ENCODE data around the gene DPYD.

Gene DPYD

DNA sequence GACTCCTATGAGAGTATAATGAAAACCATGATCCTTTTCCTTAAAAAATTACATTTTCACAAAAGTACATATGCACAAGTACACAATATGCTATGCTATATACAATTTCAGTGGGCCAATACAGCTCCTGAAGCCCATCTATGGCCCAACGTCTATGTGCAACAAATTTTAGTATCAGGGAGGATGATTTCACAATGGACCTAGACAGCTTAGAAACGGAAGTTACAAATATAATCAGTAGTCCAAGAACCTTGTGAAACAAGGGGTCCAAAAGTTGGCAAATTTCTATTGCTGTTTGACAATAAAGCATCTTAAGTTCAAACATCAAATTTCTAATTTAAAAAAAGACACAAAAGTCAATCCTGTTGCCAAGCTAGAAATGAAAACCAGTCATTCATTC lies 87.0 kb downstream of the DPYD start:
- no peak for DNase-seq (ENCODE audit: low read depth)
- TF ChIP-seq, protein P1, sequence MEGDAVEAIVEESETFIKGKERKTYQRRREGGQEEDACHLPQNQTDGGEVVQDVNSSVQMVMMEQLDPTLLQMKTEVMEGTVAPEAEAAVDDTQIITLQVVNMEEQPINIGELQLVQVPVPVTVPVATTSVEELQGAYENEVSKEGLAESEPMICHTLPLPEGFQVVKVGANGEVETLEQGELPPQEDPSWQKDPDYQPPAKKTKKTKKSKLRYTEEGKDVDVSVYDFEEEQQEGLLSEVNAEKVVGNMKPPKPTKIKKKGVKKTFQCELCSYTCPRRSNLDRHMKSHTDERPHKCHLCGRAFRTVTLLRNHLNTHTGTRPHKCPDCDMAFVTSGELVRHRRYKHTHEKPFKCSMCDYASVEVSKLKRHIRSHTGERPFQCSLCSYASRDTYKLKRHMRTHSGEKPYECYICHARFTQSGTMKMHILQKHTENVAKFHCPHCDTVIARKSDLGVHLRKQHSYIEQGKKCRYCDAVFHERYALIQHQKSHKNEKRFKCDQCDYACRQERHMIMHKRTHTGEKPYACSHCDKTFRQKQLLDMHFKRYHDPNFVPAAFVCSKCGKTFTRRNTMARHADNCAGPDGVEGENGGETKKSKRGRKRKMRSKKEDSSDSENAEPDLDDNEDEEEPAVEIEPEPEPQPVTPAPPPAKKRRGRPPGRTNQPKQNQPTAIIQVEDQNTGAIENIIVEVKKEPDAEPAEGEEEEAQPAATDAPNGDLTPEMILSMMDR (conservative IDR thresholded peaks at IDR 0.05; ENCODE audit: control insufficient read depth, insufficient read depth, low read depth, low read length) = no peak
- H3K4me3 ChIP-seq (ENCODE audit: control insufficient read depth, low read depth, low read length) = no peak overlapping the region

DNA sequence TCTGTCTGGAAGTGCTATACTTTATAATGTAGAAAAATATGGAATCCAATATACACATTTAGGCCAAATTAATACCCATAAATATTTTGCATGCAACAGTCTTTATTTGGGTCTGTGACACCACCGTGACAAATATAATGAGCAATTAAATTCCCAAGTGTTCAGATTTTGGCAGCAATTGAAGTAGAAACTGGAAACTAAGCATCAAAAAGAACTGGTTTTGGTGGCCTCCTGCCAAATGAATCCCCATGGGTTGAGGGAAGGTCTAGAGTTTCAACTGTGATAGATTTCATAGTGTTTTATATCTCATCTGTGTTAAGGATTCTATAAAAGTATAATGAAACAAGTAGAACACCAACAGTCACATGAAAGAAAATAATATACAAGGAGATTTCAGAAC lies 88.4 kb downstream of the DPYD start:
- TF ChIP-seq, protein P1 (conservative IDR thresholded peaks at IDR 0.05; ENCODE audit: control insufficient read depth, insufficient read depth, low read depth, low read length) = no peak
- no peak overlapping the region for H3K4me3 ChIP-seq (ENCODE audit: control insufficient read depth, low read depth, low read length)
- peak; percentile 82 for DNase-seq (ENCODE audit: low read depth)

DNA sequence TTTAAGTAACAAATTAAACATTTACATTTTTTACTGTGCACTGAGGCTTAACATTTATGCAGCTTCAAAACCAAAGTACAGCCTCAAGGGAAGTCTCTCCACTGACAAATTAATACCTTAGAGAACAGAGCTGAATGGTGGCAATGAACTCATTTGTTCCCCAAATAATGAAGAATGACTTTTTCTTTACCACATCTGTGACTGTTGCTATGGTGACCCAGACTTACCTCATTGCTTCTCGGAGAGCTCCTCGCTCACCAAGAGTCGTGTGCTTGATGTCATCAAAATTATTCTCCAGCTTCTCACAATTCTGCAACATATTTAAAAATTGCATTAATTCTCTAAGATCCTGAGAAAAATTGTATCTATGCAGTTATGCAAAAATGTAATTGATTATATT lies 92.9 kb downstream of the DPYD start:
- H3K4me3 ChIP-seq (ENCODE audit: control insufficient read depth, low read depth, low read length) = no peak overlapping the region
- no peak for DNase-seq (ENCODE audit: low read depth)
- TF ChIP-seq, protein P1 (conservative IDR thresholded peaks at IDR 0.05; ENCODE audit: control insufficient read depth, insufficient read depth, low read depth, low read length) = no peak

DNA sequence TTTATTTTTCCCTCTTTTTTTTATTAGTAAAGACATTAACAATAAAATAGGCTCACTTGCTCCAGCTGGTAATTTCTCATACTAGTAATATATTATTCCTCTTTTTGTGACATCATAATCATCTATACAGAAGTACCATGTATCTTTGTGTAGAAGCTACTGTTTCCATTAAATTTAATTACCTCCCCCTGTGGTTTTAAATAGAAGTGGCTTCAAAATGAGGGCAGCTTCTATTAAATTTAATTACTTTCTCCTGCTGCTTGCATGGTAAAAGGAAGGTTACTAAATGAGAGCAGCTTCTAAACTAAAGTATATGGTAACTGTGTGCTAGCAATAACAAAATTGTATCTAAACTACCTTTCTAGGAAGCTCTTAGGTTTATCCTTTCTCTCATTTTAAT lies 94.0 kb downstream of the DPYD start:
- no peak for DNase-seq (ENCODE audit: low read depth)
- H3K4me3 ChIP-seq (ENCODE audit: control insufficient read depth, low read depth, low read length) = no peak overlapping the region

DNA sequence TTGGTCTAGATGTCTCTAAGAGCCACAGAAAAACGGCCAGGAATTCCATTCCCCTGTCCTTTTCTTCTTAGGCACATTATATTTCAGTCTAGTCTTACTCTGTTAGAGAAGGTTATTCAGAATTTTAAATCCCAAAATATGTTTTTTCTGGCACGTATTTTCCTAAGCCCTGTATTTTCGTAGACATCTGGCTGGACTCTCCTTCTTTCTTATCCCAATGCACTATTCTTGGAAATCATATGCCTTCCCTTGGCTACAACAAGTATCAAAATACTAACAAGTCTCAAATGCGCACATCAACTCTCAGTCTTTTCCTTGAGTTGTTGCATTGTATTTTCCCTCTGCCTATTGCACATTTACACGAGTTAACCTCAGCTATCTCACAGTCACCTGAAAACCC lies 96.2 kb downstream of the DPYD start:
- no peak for DNase-seq (ENCODE audit: low read depth)
- TF ChIP-seq, protein P1 (conservative IDR thresholded peaks at IDR 0.05; ENCODE audit: control insufficient read depth, insufficient read depth, low read depth, low read length) = no peak
- no peak overlapping the region for H3K4me3 ChIP-seq (ENCODE audit: control insufficient read depth, low read depth, low read length)

More for the DNA sequence above, 94.0 kb downstream of the DPYD start:
- TF ChIP-seq, protein P1 (conservative IDR thresholded peaks at IDR 0.05; ENCODE audit: control insufficient read depth, insufficient read depth, low read depth, low read length) = no peak

DNA sequence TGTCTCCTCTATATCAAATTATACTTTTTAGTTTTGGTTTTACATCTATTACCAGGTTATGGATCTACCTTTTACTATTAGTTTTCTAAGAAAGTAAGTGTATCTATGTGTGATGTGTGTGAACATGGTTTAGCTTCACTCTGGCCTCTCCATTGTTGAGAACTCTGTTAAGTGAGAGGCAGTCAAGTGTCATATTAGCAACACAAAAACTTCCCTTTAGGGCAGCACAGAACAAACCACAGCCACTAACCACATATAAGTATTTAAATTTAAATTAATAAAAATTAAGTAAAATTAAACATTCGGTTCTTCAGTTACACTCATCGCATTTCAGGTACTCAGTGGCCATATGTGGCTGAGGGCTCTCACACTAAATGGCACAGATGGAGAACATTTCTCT lies 96.6 kb downstream of the DPYD start:
- no peak for DNase-seq (ENCODE audit: low read depth)
- H3K4me3 ChIP-seq (ENCODE audit: control insufficient read depth, low read depth, low read length) = no peak overlapping the region
- TF ChIP-seq, protein P1 (conservative IDR thresholded peaks at IDR 0.05; ENCODE audit: control insufficient read depth, insufficient read depth, low read depth, low read length) = no peak

Measured in fibroblast of mammary gland (primary cell).